Tongue (tissue), 2 donors: Measurements from ENCODE around the gene EIF4G1. TPM values are rescaled to one million over a fixed set of nuclear protein-coding genes. Genes with fewer than 3 reads are reported as not detected.

Source experiments
- small RNA-seq: library from RNA; depleted of rRNA; stranded (forward); fragments of <200 nt; gene quantifications from one replicate; pipeline ENCODE3, GENCODE V24; 2014; ENCODE audit warnings: low replicate concordance
- total RNA-seq: library from RNA; depleted of rRNA; stranded (reverse); fragments of >200 nt; gene quantifications from one replicate; pipeline ENCODE4 v1.2.3, GENCODE V29; 2014

The EIF4G1 gene
- total RNA-seq, 1 donor from 2014 or later = 209 TPM

Small RNAs within 50 kb of the gene (small RNA-seq; reads per million reads assigned to genes)
- 583 reads per million, percentile 98 among the genes with 10 or more reads in this experiment for gene SNORD66

Other genes with a start within 250 kb of the EIF4G1 start
- gene HTR3E, start 217.5 kb upstream of the EIF4G1 start, total RNA-seq = not detected
- gene EIF2B5, start 179.2 kb upstream of the EIF4G1 start, total RNA-seq = 54.9 TPM
- gene DVL3, start 159.2 kb upstream of the EIF4G1 start, total RNA-seq = 49.7 TPM
- gene AP2M1, start 139.8 kb upstream of the EIF4G1 start, total RNA-seq = 161 TPM
- 77.6 TPM for gene ABCF3, start 128.4 kb upstream of the EIF4G1 start, total RNA-seq
- gene VWA5B2, start 85.0 kb upstream of the EIF4G1 start, total RNA-seq = not detected
- gene ALG3, start 65.6 kb upstream of the EIF4G1 start, total RNA-seq = 19.6 TPM
- gene EEF1AKMT4, start 64.9 kb upstream of the EIF4G1 start, total RNA-seq = 0.62 TPM
- not detected for gene CAMK2N2, start 53.1 kb upstream of the EIF4G1 start, total RNA-seq
- not detected for gene ECE2, start 38.6 kb upstream of the EIF4G1 start, total RNA-seq
- 280 TPM for gene PSMD2, start 15.4 kb upstream of the EIF4G1 start, total RNA-seq
- 26.9 TPM for gene FAM131A, start 23.0 kb downstream of the EIF4G1 start, total RNA-seq
- gene CLCN2, start 47.0 kb downstream of the EIF4G1 start, total RNA-seq = 2.8 TPM
- 81.0 TPM for gene POLR2H, start 47.1 kb downstream of the EIF4G1 start, total RNA-seq
- gene THPO, start 63.6 kb downstream of the EIF4G1 start, total RNA-seq = not detected
- gene CHRD, start 65.4 kb downstream of the EIF4G1 start, total RNA-seq = 33.5 TPM
- gene EPHB3, start 247.2 kb downstream of the EIF4G1 start, total RNA-seq = 33.7 TPM